Aorta (tissue), 5 donors: ENCODE measurements around the gene MRPS27. TPM values are rescaled to one million over a fixed set of nuclear protein-coding genes. Genes with fewer than 3 reads are reported as not detected.
A peak's percentile ranks its signal among the peaks of the same experiment; 100 is the strongest.

ENCODE experiments used
- ATAC-seq: fragments of 200-7000 bp; cut with Tn5 transposase; one replicate; pipeline ENCODE4 v1.9.1; 2022; ENCODE audit warnings: moderate library complexity; ENCODE audit not compliant: low FRiP score
- DNase-seq, 2 donors: peaks; one replicate each; pipeline ENCODE4 v3.0.0-alpha.2; 2020
- H3K27ac ChIP-seq, 2 donors: one replicate each; pipeline ENCODE4 v1.5.1; 2013; ENCODE audit warnings: low read length in 2 of 2, mild to moderate bottlenecking in 2 of 2, moderate library complexity in 2 of 2, control low read depth in 1 of 2, inconsistent platforms in 1 of 2, low read depth in 1 of 2
- H3K27me3 ChIP-seq, 2 donors: one replicate each; pipeline ENCODE4 v1.6.1; 2013; ENCODE audit warnings: control low read depth in 1 of 2, low read length in 1 of 2, mild to moderate bottlenecking in 1 of 2, moderate library complexity in 1 of 2; ENCODE audit not compliant: insufficient read depth in 2 of 2, control insufficient read depth in 1 of 2
- H3K36me3 ChIP-seq, 2 donors: one replicate each; pipeline ENCODE4 v1.6.1; 2013; ENCODE audit warnings: control low read depth in 1 of 2, low read length in 1 of 2, mild to moderate bottlenecking in 1 of 2; ENCODE audit not compliant: insufficient read depth in 2 of 2, control insufficient read depth in 1 of 2
- H3K4me1 ChIP-seq, 2 donors: one replicate each; pipeline ENCODE4 v1.6.1; 2013; ENCODE audit warnings: low read length in 2 of 2, control low read depth in 1 of 2, mild to moderate bottlenecking in 1 of 2, moderate library complexity in 1 of 2; ENCODE audit not compliant: insufficient read depth in 2 of 2, control insufficient read depth in 1 of 2
- H3K4me3 ChIP-seq, 2 donors: one replicate each; pipeline ENCODE4 v1.5.1; 2013; ENCODE audit warnings: low read length in 2 of 2, control low read depth in 1 of 2, mild to moderate bottlenecking in 1 of 2
- H3K9me3 ChIP-seq: one replicate; pipeline ENCODE4 v1.6.1; 2013; ENCODE audit warnings: mild to moderate bottlenecking, low read length; ENCODE audit not compliant: control insufficient read depth
- WGBS, 2 donors: extraction: QIAGEN DNeasy Blood & Tissue Kit; methylation state at CpG; one replicate each; pipeline ENCODE4 v1.1.7; 2013; 5-methylcytosine and 5-hydroxymethylcytosine counted together
- intact Hi-C, 2 donors: fragments of 100-400 bp; cut with DNase I; formaldehyde crosslinking; loops; one replicate each; pipeline versions ENCODE4 v1.14.2 to v1.15.0; 2022
- polyA plus RNA-seq, 2 donors: library from polyadenylated mRNA; stranded (reverse); fragments of 200-250 nt; gene quantifications; one replicate each; pipeline ENCODE4 v1.2.3, GENCODE V29; 2013
- total RNA-seq, 2 donors: library from RNA; stranded (reverse); fragmentation: NEBNext Ultra II Directional; extraction: Animal tissue kit (Norgen Biotek cat#: 25700); gene quantifications; one replicate each; pipeline ENCODE4 v1.2.1, GENCODE V29; 2021
- donor health status: healthy with polysubstance abuse.
- donor health status: Bipolar disorder and iron deficiency.
- donor health status: DM: no; HTN: no; CAD: no.
- donor health status: DM: no; HTN: no; CAD: no.
- donor health status: DM: yes; HTN: yes; CAD: no.

MRPS27 gene
- total and polyA plus RNA-seq, 4 donors: 22.5 to 42.1 (median 34.7) TPM

- ATAC-seq (peak; percentile 43), DNase-seq (no peak)
- Histone ChIP-seq H3K9me3 (no peaks in the 10 kb centered on the region), H3K27ac (peak overlapping the region in 1 of 2 donors; percentile 23), H3K36me3 (no peaks in the 10 kb centered on the region), H3K4me3 (no peak overlapping the region), H3K27me3 (no peaks in the 10 kb centered on the region), H3K4me1 (peaks cover 2 to 4% of the 10 kb centered on the region in 2 donors)
- intact Hi-C loops: no loop called here
- WGBS, 2 donors: 85% methylated on average over 1 of the region's 1 CpG
These were observed 38.6 kb downstream of the MRPS27 start for GRCh38 chr5:72281430-72281763.

GRCh38 chr5:72280581-72281069 is 39.4 kb downstream of the MRPS27 start:
- intact Hi-C loops: no loop called here
- H3K36me3 ChIP-seq: no peaks in the 10 kb centered on the region
- DNase-seq (no peak), ATAC-seq (peak; percentile 60)
- H3K27me3 ChIP-seq: no peaks in the 10 kb centered on the region
- H3K4me1 ChIP-seq: peaks cover 2 to 4% of the 10 kb centered on the region in 2 donors
- no peaks in the 10 kb centered on the region for H3K9me3 ChIP-seq
- no peak overlapping the region for H3K4me3 ChIP-seq
- H3K27ac ChIP-seq: peak overlapping the region in 1 of 2 donors; percentile 88
- WGBS, 2 donors: 6 to 17% methylated on average over 2 of the region's 2 CpGs

GRCh38 chr5:72276219-72276752 is 43.8 kb downstream of the MRPS27 start:
- 98 to 100% methylated on average over 3 of the region's 3 CpGs for WGBS, 2 donors
- no peaks in the 10 kb centered on the region for H3K4me1 ChIP-seq
- H3K9me3 ChIP-seq: no peaks in the 10 kb centered on the region
- H3K36me3 ChIP-seq: peaks cover 0 to 3% of the 10 kb centered on the region in 2 donors
- no peak for DNase-seq
- H3K4me3 ChIP-seq: no peak overlapping the region
- intact Hi-C loops: no loop called here
- no peak overlapping the region for H3K27ac ChIP-seq
- no peak for ATAC-seq
- H3K27me3 ChIP-seq: no peaks in the 10 kb centered on the region

- Histone ChIP-seq H3K4me3 (no peak overlapping the region), H3K4me1 (peaks cover 0 to 2% of the 10 kb centered on the region in 2 donors), H3K27me3 (no peaks in the 10 kb centered on the region), H3K27ac (no peak overlapping the region), H3K36me3 (peaks cover 0 to 3% of the 10 kb centered on the region in 2 donors), H3K9me3 (no peaks in the 10 kb centered on the region)
- intact Hi-C loops: no loop called here
- DNase-seq (no peak), ATAC-seq (no peak)
- WGBS, 2 donors: 91% methylated on average over 7 of the region's 7 CpGs
These were observed 46.5 kb downstream of the MRPS27 start for GRCh38 chr5:72273547-72273946.

- Histone ChIP-seq H3K4me1 (peaks cover 0 to 2% of the 10 kb centered on the region in 2 donors), H3K27me3 (no peaks in the 10 kb centered on the region), H3K27ac (peak overlapping the region in 1 of 2 donors; percentile 11), H3K9me3 (no peaks in the 10 kb centered on the region), H3K4me3 (no peak overlapping the region), H3K36me3 (peaks cover 0 to 3% of the 10 kb centered on the region in 2 donors)
- DNase-seq (no peak), ATAC-seq (no peak)
- intact Hi-C loops: no loop called here
- 40 to 52% methylated on average over 4 of the region's 4 CpGs for WGBS, 2 donors
These were observed 47.6 kb downstream of the MRPS27 start for GRCh38 chr5:72272398-72272797.

GRCh38 chr5:72271702-72272101 is 48.3 kb downstream of the MRPS27 start:
- H3K4me1 ChIP-seq: peaks cover 0 to 2% of the 10 kb centered on the region in 2 donors
- DNase-seq (no peak), ATAC-seq (no peak)
- H3K36me3 ChIP-seq: peaks cover 0 to 3% of the 10 kb centered on the region in 2 donors
- 64 to 72% methylated on average over 3 of the region's 3 CpGs for WGBS, 2 donors
- intact Hi-C loops: no loop called here
- no peaks in the 10 kb centered on the region for H3K9me3 ChIP-seq
- H3K4me3 ChIP-seq: no peak overlapping the region
- H3K27ac ChIP-seq: no peak overlapping the region
- no peaks in the 10 kb centered on the region for H3K27me3 ChIP-seq

GRCh38 chr5:72270037-72270436 is 50.0 kb downstream of the MRPS27 start:
- DNase-seq (no peak), ATAC-seq (no peak)
- no peaks in the 10 kb centered on the region for H3K27me3 ChIP-seq
- H3K36me3 ChIP-seq: peaks cover 0 to 3% of the 10 kb centered on the region in 2 donors
- H3K4me1 ChIP-seq: peaks cover 2 to 4% of the 10 kb centered on the region in 2 donors
- no peak overlapping the region for H3K4me3 ChIP-seq
- intact Hi-C loops: no loop called here
- no peaks in the 10 kb centered on the region for H3K9me3 ChIP-seq
- WGBS, 2 donors: 98 to 100% methylated on average over 4 of the region's 4 CpGs
- H3K27ac ChIP-seq: no peak overlapping the region

GRCh38 chr5:72269411-72269780 is 50.6 kb downstream of the MRPS27 start:
- Histone ChIP-seq H3K27ac (no peak overlapping the region), H3K9me3 (no peaks in the 10 kb centered on the region), H3K36me3 (peaks cover 0 to 3% of the 10 kb centered on the region in 2 donors), H3K4me1 (peaks cover 4 to 6% of the 10 kb centered on the region in 2 donors), H3K27me3 (no peaks in the 10 kb centered on the region), H3K4me3 (no peak overlapping the region)
- WGBS, 2 donors: 96% methylated on average over 1 of the region's 1 CpG
- DNase-seq (no peak), ATAC-seq (no peak)
- intact Hi-C loops: no loop called here

GRCh38 chr5:72268753-72269410 is 51.2 kb downstream of the MRPS27 start:
- Histone ChIP-seq H3K36me3 (peaks cover 0 to 3% of the 10 kb centered on the region in 2 donors), H3K4me3 (no peak overlapping the region), H3K9me3 (no peaks in the 10 kb centered on the region), H3K4me1 (peaks cover 4 to 7% of the 10 kb centered on the region in 2 donors), H3K27me3 (no peaks in the 10 kb centered on the region), H3K27ac (no peak overlapping the region)
- DNase-seq: peak in 1 of 2 donors; percentile 49
- intact Hi-C loops: no loop called here
- ATAC-seq: no peak
- WGBS, 2 donors: 70 to 73% methylated on average over 2 of the region's 2 CpGs
